ENCODE data around the gene AMPD3.

AMPD3 gene

DNA sequence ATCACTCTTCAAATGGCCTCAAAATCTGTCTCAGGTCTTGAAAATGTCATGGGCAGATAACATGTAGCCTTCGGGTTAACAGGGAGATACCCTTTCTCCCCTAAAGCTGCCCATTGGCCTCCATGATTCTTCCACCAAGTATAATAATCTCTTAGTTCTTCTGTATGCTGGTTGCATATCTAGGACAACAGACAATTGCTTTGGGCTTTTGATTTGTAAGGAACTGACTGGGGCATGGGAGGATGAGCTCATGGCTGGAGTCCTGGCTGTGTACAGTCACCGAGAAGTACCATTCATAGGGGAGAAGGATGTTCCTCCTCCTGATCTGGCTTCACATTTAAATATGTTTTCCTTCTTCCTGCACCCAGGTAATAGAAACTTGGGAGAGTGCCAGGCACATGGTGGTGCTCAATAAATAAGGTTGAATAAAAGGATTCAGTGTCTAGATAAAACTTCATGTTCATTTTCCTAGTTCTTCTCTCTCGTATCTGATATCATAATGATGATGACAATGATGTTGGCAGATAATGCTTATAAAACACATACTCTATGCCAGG is 2.8 kb upstream of the AMPD3 start:
- DNase-seq, result no peak
- Histone ChIP-seq H2BK12ac (ENCODE audit: low read length) (no peak overlapping the region), H2BK5ac (ENCODE audit: low read depth, low read length, poor library complexity) (no peak overlapping the region), H2AK5ac (ENCODE audit: low read length) (no peak overlapping the region), H3K18ac (ENCODE audit: low read length) (no peak overlapping the region), H3K4me2 (ENCODE audit: low read length) (no peak overlapping the region), H3K27ac (ENCODE audit: low read depth, low read length) (no peak overlapping the region), H3K9me3 (ENCODE audit: insufficient read depth, low read depth, low read length) (no peaks in the 10 kb centered on the region), H3K9ac (ENCODE audit: low read length) (no peak overlapping the region), H4K91ac (ENCODE audit: low read depth, low read length) (no peak overlapping the region), H3K23ac (ENCODE audit: low read length) (no peak overlapping the region), H3K4me3 (ENCODE audit: low read depth, low read length) (no peak overlapping the region), H3K4me1 (ENCODE audit: control insufficient read depth in 1 of 2, insufficient read depth in 2 of 2, low read length in 2 of 2) (peaks cover 9 to 10% of the 10 kb centered on the region in 2 experiments), H3K4ac (ENCODE audit: low read depth, low read length) (no peak overlapping the region), H4K12ac (ENCODE audit: low read depth, low read length) (no peak overlapping the region), H4K8ac (ENCODE audit: low read depth, low read length) (no peak overlapping the region), H3K27me3 (ENCODE audit: insufficient read depth, low read length) (peaks cover 2% of the 10 kb centered on the region), H3K79me2 (ENCODE audit: control insufficient read depth, insufficient read depth, low read length, poor library complexity) (no peaks in the 10 kb centered on the region), H2AFZ (ENCODE audit: insufficient read depth, low read length, poor library complexity) (no peak overlapping the region), H3K36me3 (ENCODE audit: control insufficient read depth in 1 of 2, insufficient read depth in 2 of 2, low read length in 2 of 2) (peaks cover 0 to 3% of the 10 kb centered on the region in 2 experiments), H3K79me1 (ENCODE audit: low read length) (peaks cover 5% of the 10 kb centered on the region), H2BK120ac (ENCODE audit: insufficient read depth, low read length, poor library complexity) (no peak overlapping the region), H3K14ac (ENCODE audit: low read length) (no peak overlapping the region)
- no CpG with 5 or more reads among the region's 3 CpGs for WGBS (ENCODE audit: extremely low coverage, insufficient coverage, insufficient read length)

DNA sequence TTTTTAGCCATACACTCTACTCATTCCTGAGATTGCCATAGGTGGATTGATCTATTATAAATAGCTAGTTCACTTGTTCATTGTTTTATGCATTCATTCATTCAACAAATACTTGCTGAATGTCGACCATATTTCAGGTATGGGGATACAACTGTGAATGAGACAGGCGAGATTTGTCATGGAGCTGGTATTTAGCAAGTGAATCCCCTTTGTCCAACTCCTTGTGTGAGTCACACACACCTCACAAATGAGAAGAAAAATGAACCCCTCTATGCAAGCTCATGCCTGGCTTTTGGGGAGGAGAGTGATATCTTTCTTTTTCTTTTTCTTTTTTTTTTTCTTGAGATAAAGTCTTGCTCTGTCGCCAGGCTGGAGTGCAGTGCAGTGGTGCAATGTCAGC is 1.8 kb upstream of the AMPD3 start:
- Histone ChIP-seq H3K27me3 (ENCODE audit: insufficient read depth, low read length) (peaks cover 2% of the 10 kb centered on the region), H3K9me3 (ENCODE audit: insufficient read depth, low read depth, low read length) (no peaks in the 10 kb centered on the region), H3K27ac (ENCODE audit: low read depth, low read length) (no peak overlapping the region), H3K4me3 (ENCODE audit: low read depth, low read length) (no peak overlapping the region), H4K8ac (ENCODE audit: low read depth, low read length) (no peak overlapping the region), H3K4me1 (ENCODE audit: control insufficient read depth in 1 of 2, insufficient read depth in 2 of 2, low read length in 2 of 2) (peaks cover 9 to 10% of the 10 kb centered on the region in 2 experiments), H3K79me1 (ENCODE audit: low read length) (peaks cover 5% of the 10 kb centered on the region), H2AK5ac (ENCODE audit: low read length) (no peak overlapping the region), H2BK12ac (ENCODE audit: low read length) (no peak overlapping the region), H2BK120ac (ENCODE audit: insufficient read depth, low read length, poor library complexity) (no peak overlapping the region), H3K4ac (ENCODE audit: low read depth, low read length) (no peak overlapping the region), H2BK5ac (ENCODE audit: low read depth, low read length, poor library complexity) (no peak overlapping the region), H3K4me2 (ENCODE audit: low read length) (no peak overlapping the region), H3K23ac (ENCODE audit: low read length) (no peak overlapping the region), H3K18ac (ENCODE audit: low read length) (no peak overlapping the region), H4K12ac (ENCODE audit: low read depth, low read length) (no peak overlapping the region), H2AFZ (ENCODE audit: insufficient read depth, low read length, poor library complexity) (no peak overlapping the region), H3K9ac (ENCODE audit: low read length) (no peak overlapping the region), H3K36me3 (ENCODE audit: control insufficient read depth in 1 of 2, insufficient read depth in 2 of 2, low read length in 2 of 2) (peaks cover 0 to 3% of the 10 kb centered on the region in 2 experiments), H3K79me2 (ENCODE audit: control insufficient read depth, insufficient read depth, low read length, poor library complexity) (no peaks in the 10 kb centered on the region), H3K14ac (ENCODE audit: low read length) (no peak overlapping the region), H4K91ac (ENCODE audit: low read depth, low read length) (no peak overlapping the region)
- no peak for DNase-seq
- WGBS (ENCODE audit: extremely low coverage, insufficient coverage, insufficient read length), result no CpG with 5 or more reads among the region's 3 CpGs

DNA sequence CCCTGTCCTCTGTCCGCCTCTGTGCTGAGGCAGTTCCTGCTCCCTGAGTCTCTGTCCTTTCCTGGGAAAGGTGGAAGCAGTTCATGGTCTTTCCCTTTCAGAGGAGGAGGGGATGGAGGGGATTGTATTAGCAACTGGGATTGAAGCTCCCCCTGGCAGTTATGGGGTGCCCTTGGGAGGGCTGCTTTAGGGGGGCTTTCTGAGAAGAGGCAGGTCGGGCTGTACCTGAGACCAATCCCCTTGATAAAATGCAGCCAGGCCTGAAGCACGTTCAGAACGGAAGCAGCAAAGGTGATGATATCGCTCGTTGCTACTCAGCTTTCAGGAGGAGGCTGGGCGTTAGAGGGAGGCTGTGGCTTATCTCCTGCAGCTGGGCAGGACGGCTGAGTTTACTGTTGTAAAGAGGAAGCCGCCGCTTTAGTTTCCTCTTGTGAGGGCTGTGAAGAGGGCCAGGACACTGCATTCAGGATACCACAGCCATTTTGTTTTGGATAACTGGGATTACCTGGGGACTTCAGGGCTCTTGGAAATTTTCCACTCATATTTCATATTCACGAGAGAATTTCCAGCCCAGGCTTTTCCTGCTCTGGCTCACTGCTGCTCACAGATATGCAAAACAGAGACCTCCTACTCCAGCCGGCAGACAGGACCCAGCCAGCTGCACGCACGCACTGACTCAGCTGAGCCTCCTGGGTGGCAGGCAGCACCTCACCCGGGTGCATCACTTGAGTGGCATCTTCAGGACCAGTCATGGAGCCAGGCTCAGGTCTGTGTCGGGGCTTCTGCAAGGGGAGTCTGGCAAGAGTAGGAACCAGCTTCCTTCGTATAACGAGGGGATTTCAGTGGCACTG is 798 bp downstream of the AMPD3 start:
- H3K9ac ChIP-seq (ENCODE audit: low read length), result no peak overlapping the region
- H4K12ac ChIP-seq (ENCODE audit: low read depth, low read length), result no peak overlapping the region
- no peak overlapping the region for H3K4me3 ChIP-seq (ENCODE audit: low read depth, low read length)
- no peak overlapping the region for H2BK120ac ChIP-seq (ENCODE audit: insufficient read depth, low read length, poor library complexity)
- no peak overlapping the region for H3K27ac ChIP-seq (ENCODE audit: low read depth, low read length)
- no peak overlapping the region for H4K91ac ChIP-seq (ENCODE audit: low read depth, low read length)
- H2BK5ac ChIP-seq (ENCODE audit: low read depth, low read length, poor library complexity), result no peak overlapping the region
- H3K79me1 ChIP-seq (ENCODE audit: low read length), result peaks cover 2% of the 10 kb centered on the region
- no peaks in the 10 kb centered on the region for H3K27me3 ChIP-seq (ENCODE audit: insufficient read depth, low read length)
- peak overlapping the region; percentile 23 for H2AFZ ChIP-seq (ENCODE audit: insufficient read depth, low read length, poor library complexity)
- no peak overlapping the region for H4K8ac ChIP-seq (ENCODE audit: low read depth, low read length)
- H3K4ac ChIP-seq (ENCODE audit: low read depth, low read length), result no peak overlapping the region
- no peak overlapping the region for H2AK5ac ChIP-seq (ENCODE audit: low read length)
- no peak overlapping the region for H2BK12ac ChIP-seq (ENCODE audit: low read length)
- peak; percentile 68 to 73 for DNase-seq
- H3K9me3 ChIP-seq (ENCODE audit: insufficient read depth, low read depth, low read length), result no peaks in the 10 kb centered on the region
- peaks cover 12 to 17% of the 10 kb centered on the region in 2 experiments for H3K4me1 ChIP-seq (ENCODE audit: control insufficient read depth in 1 of 2, insufficient read depth in 2 of 2, low read length in 2 of 2)
- H3K36me3 ChIP-seq (ENCODE audit: control insufficient read depth in 1 of 2, insufficient read depth in 2 of 2, low read length in 2 of 2), result peaks cover 0 to 3% of the 10 kb centered on the region in 2 experiments
- H3K4me2 ChIP-seq (ENCODE audit: low read length), result peak overlapping the region; percentile 44
- no peak overlapping the region for H3K14ac ChIP-seq (ENCODE audit: low read length)
- no peak overlapping the region for H3K18ac ChIP-seq (ENCODE audit: low read length)
- no CpG with 5 or more reads among the region's 18 CpGs for WGBS (ENCODE audit: extremely low coverage, insufficient coverage, insufficient read length)
- no peak overlapping the region for H3K23ac ChIP-seq (ENCODE audit: low read length)
- H3K79me2 ChIP-seq (ENCODE audit: control insufficient read depth, insufficient read depth, low read length, poor library complexity), result no peaks in the 10 kb centered on the region

DNA sequence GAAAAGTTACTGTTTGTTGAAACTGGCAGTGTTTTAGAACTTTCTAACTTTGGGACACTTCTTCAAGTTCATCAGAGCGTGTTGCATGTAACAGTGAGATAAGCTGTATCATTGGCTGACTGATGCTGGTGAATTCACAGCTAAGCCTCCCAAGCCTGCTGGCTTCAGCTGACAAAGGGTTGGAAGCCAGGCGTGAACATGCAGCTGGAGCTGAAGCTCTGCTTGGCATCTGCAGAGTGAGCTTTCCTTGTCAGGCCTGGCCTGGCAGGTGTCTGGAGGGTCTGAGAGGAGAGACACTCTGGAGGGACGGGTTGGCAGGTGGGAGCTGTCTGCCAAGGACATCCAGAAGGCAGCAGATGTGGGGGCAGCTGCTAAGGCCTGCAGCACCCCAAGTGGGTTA is 1.5 kb downstream of the AMPD3 start:
- no CpG with 5 or more reads among the region's 3 CpGs for WGBS (ENCODE audit: extremely low coverage, insufficient coverage, insufficient read length)
- no peak overlapping the region for H3K14ac ChIP-seq (ENCODE audit: low read length)
- no peak overlapping the region for H2BK12ac ChIP-seq (ENCODE audit: low read length)
- no peak overlapping the region for H3K4ac ChIP-seq (ENCODE audit: low read depth, low read length)
- no peak overlapping the region for H3K18ac ChIP-seq (ENCODE audit: low read length)
- no peak overlapping the region for H2AK5ac ChIP-seq (ENCODE audit: low read length)
- no peak overlapping the region for H3K9ac ChIP-seq (ENCODE audit: low read length)
- no peaks in the 10 kb centered on the region for H3K79me1 ChIP-seq (ENCODE audit: low read length)
- H4K12ac ChIP-seq (ENCODE audit: low read depth, low read length), result no peak overlapping the region
- no peak overlapping the region for H3K4me2 ChIP-seq (ENCODE audit: low read length)
- H3K4me1 ChIP-seq (ENCODE audit: control insufficient read depth in 1 of 2, insufficient read depth in 2 of 2, low read length in 2 of 2), result peaks cover 12 to 17% of the 10 kb centered on the region in 2 experiments
- no peaks in the 10 kb centered on the region for H3K9me3 ChIP-seq (ENCODE audit: insufficient read depth, low read depth, low read length)
- H4K8ac ChIP-seq (ENCODE audit: low read depth, low read length), result no peak overlapping the region
- no peak overlapping the region for H2BK5ac ChIP-seq (ENCODE audit: low read depth, low read length, poor library complexity)
- no peak overlapping the region for H2AFZ ChIP-seq (ENCODE audit: insufficient read depth, low read length, poor library complexity)
- H3K4me3 ChIP-seq (ENCODE audit: low read depth, low read length), result no peak overlapping the region
- H3K23ac ChIP-seq (ENCODE audit: low read length), result no peak overlapping the region
- no peak overlapping the region for H3K27ac ChIP-seq (ENCODE audit: low read depth, low read length)
- H4K91ac ChIP-seq (ENCODE audit: low read depth, low read length), result no peak overlapping the region
- DNase-seq, result no peak
- H3K27me3 ChIP-seq (ENCODE audit: insufficient read depth, low read length), result no peaks in the 10 kb centered on the region
- H2BK120ac ChIP-seq (ENCODE audit: insufficient read depth, low read length, poor library complexity), result no peak overlapping the region
- H3K36me3 ChIP-seq (ENCODE audit: control insufficient read depth in 1 of 2, insufficient read depth in 2 of 2, low read length in 2 of 2), result peaks cover 0 to 3% of the 10 kb centered on the region in 2 experiments
- H3K79me2 ChIP-seq (ENCODE audit: control insufficient read depth, insufficient read depth, low read length, poor library complexity), result no peaks in the 10 kb centered on the region
